H1 (cell line): ENCODE results near the gene IWS1. TPM values are rescaled to one million over a fixed set of nuclear protein-coding genes. Genes with fewer than 3 reads are reported as not detected.

Experiments used
- CTCF ChIA-PET: fragments of 300-600 bp; sonication (Branson Sonifier 250); formaldehyde crosslinking; loops from one replicate; lab custom pipeline; 2021; ENCODE audit not compliant: partially characterized antibody; lab: Charles Lee
- POLR2A ChIA-PET: fragments of 300-600 bp; sonication (Branson Sonifier 250); formaldehyde crosslinking; loops from one replicate; lab custom pipeline; 2021; ENCODE audit warnings: inconsistent platforms; ENCODE audit not compliant: partially characterized antibody; lab: Charles Lee
- DNase-seq, 2 experiments: peaks; one replicate each; pipeline versions ENCODE4 v3.0.0 to v3.0.0-alpha.2; 2010 to 2022; ENCODE audit warnings: low spot score in 2 of 2, low read depth in 1 of 2, mixed read lengths in 1 of 2
- FAIRE-seq: peaks from 2 replicates; lab custom pipeline; 2011; peaks lifted over from hg19 to GRCh38; lab: Jason Lieb, UNC
- H2AFZ ChIP-seq: 2 replicates; pipeline ENCODE4 v1.8.1; 2012; ENCODE audit warnings: low read length, inconsistent platforms
- H2AK5ac ChIP-seq: 2 replicates; pipeline ENCODE4 v1.6.1; 2013; ENCODE audit warnings: low read depth, low read length
- H2BK120ac ChIP-seq: replicated peaks from 2 replicates; pipeline ENCODE3; 2013; ENCODE audit warnings: low read depth, low read length, inconsistent platforms
- H2BK12ac ChIP-seq: 2 replicates; pipeline ENCODE4 v1.6.1; 2013; ENCODE audit warnings: low read depth, low read length
- H2BK15ac ChIP-seq: 2 replicates; pipeline ENCODE4 v1.6.1; 2013; ENCODE audit warnings: low read length
- H2BK20ac ChIP-seq: 2 replicates; pipeline ENCODE4 v1.6.1; 2013; ENCODE audit warnings: low read length
- H2BK5ac ChIP-seq: 2 replicates; pipeline ENCODE4 v1.6.1; 2013; ENCODE audit warnings: low read depth, low read length
- H3K14ac ChIP-seq: 2 replicates; pipeline ENCODE4 v1.6.1; 2013; ENCODE audit warnings: inconsistent platforms; ENCODE audit not compliant: insufficient read length
- H3K18ac ChIP-seq: 2 replicates; pipeline ENCODE4 v1.6.1; 2013; ENCODE audit warnings: low read length; ENCODE audit errors: extremely low read depth
- H3K23ac ChIP-seq: 2 replicates; pipeline ENCODE4 v1.6.1; 2013; ENCODE audit warnings: inconsistent platforms; ENCODE audit not compliant: insufficient read length
- H3K23me2 ChIP-seq: 2 replicates; pipeline ENCODE4 v1.6.1; 2013; ENCODE audit warnings: low read depth, low read length
- H3K27ac ChIP-seq: 2 replicates; pipeline ENCODE4 v1.6.1; 2011; ENCODE audit warnings: low read depth, low read length, inconsistent platforms
- H3K27me3 ChIP-seq, 4 experiments: replicated peaks in 1 of 4; 1 replicate in 1 of 4; 2 replicates in 3 of 4; pipeline versions ENCODE4 v1.6.1 to v1.8.1; 2011 to 2013; ENCODE audit warnings: low read length in 3 of 4, mild to moderate bottlenecking in 3 of 4, inconsistent platforms in 2 of 4, mixed read lengths in 2 of 4, moderate library complexity in 1 of 4; ENCODE audit not compliant: control insufficient read depth in 3 of 4, insufficient read depth in 3 of 4; ENCODE audit errors: extremely low read depth in 1 of 4
- H3K36me3 ChIP-seq, 4 experiments: 2 replicates each; pipeline versions ENCODE4 v1.6.1 to v1.8.1; 2011 to 2013; ENCODE audit warnings: mild to moderate bottlenecking in 4 of 4, low read length in 3 of 4, moderate library complexity in 2 of 4, control low read depth in 1 of 4, inconsistent platforms in 1 of 4; ENCODE audit not compliant: insufficient read depth in 4 of 4, control insufficient read depth in 2 of 4
- H3K4ac ChIP-seq: replicated peaks from 2 replicates; pipeline ENCODE3; 2013; ENCODE audit warnings: low read length, low read depth, mixed read lengths, inconsistent platforms; ENCODE audit not compliant: insufficient read length
- H3K4me1 ChIP-seq, 4 experiments: replicated peaks in 1 of 4; 1 replicate in 1 of 4; 2 replicates in 3 of 4; pipeline versions ENCODE4 v1.6.1 to v1.8.1; 2011 to 2013; ENCODE audit warnings: low read length in 3 of 4, inconsistent platforms in 2 of 4, mixed read lengths in 1 of 4; ENCODE audit not compliant: insufficient read depth in 4 of 4, control insufficient read depth in 3 of 4
- H3K4me2 ChIP-seq, 2 experiments: 2 replicates each; pipeline versions ENCODE4 v1.6.1 to v1.8.1; 2011 to 2013; ENCODE audit warnings: low read depth in 2 of 2, low read length in 2 of 2, control low read depth in 1 of 2, inconsistent platforms in 1 of 2, mild to moderate bottlenecking in 1 of 2; ENCODE audit not compliant: insufficient read depth in 1 of 2
- H3K4me3 ChIP-seq, 4 experiments: fragments of 200-600, 300-600 bp in 1 of 4; sonication (generic), shearing (Covaris generic), sonication (Bioruptor Twin) in 1 of 4; 2 replicates each; pipeline versions ENCODE4 v1.5.1 to v1.8.1; 2011 to 2016; ENCODE audit warnings: low read length in 4 of 4, low read depth in 3 of 4, control low read depth in 2 of 4, inconsistent platforms in 2 of 4, mild to moderate bottlenecking in 2 of 4, mixed read lengths in 1 of 4, moderate library complexity in 1 of 4; ENCODE audit not compliant: insufficient read depth in 2 of 4; ENCODE audit errors: extremely low read depth in 1 of 4
- H3K56ac ChIP-seq: replicated peaks from 2 replicates; pipeline ENCODE3; 2013; ENCODE audit warnings: low read depth, mild to moderate bottlenecking, mixed read lengths, low read length, inconsistent platforms; ENCODE audit not compliant: insufficient read length
- H3K79me1 ChIP-seq: 2 replicates; pipeline ENCODE4 v1.6.1; 2013; ENCODE audit warnings: low read depth, low read length, control low read depth
- H3K79me2 ChIP-seq, 2 experiments: 2 replicates each; pipeline versions ENCODE4 v1.6.1 to v1.8.1; 2012 to 2013; ENCODE audit warnings: low read length in 2 of 2, mild to moderate bottlenecking in 2 of 2, inconsistent platforms in 1 of 2; ENCODE audit not compliant: insufficient read depth in 2 of 2, control insufficient read depth in 1 of 2
- H3K9ac ChIP-seq, 4 experiments: replicated peaks in 1 of 4; 1 replicate in 1 of 4; 2 replicates in 3 of 4; pipeline versions ENCODE4 v1.6.1 to v1.8.1; 2011 to 2013; ENCODE audit warnings: low read depth in 3 of 4, low read length in 3 of 4, control low read depth in 2 of 4, mild to moderate bottlenecking in 2 of 4, moderate library complexity in 2 of 4, inconsistent platforms in 1 of 4; ENCODE audit errors: extremely low read depth in 1 of 4
- H3K9me3 ChIP-seq, 2 experiments: 2 replicates each; pipeline versions ENCODE4 v1.6.1 to v1.8.1; 2012 to 2013; ENCODE audit warnings: mild to moderate bottlenecking in 2 of 2, moderate library complexity in 2 of 2, control low read depth in 1 of 2, inconsistent platforms in 1 of 2, low read depth in 1 of 2, low read length in 1 of 2, mixed read lengths in 1 of 2; ENCODE audit not compliant: insufficient read depth in 2 of 2
- H4K20me1 ChIP-seq, 2 experiments: replicated peaks in 1 of 2; 2 replicates each; pipeline versions ENCODE3 to v1.8.1; 2011 to 2013; ENCODE audit warnings: inconsistent platforms in 2 of 2, low read length in 2 of 2, mild to moderate bottlenecking in 1 of 2; ENCODE audit not compliant: insufficient read depth in 2 of 2, control insufficient read depth in 1 of 2
- H4K5ac ChIP-seq: 2 replicates; pipeline ENCODE4 v1.6.1; 2013; ENCODE audit warnings: low read length, low read depth, mixed read lengths, inconsistent platforms; ENCODE audit not compliant: insufficient read length
- H4K8ac ChIP-seq: 2 replicates; pipeline ENCODE4 v1.8.0; 2013; ENCODE audit warnings: mild to moderate bottlenecking, moderate library complexity, low read length, inconsistent platforms; ENCODE audit not compliant: insufficient read depth; ENCODE audit errors: extremely low read depth
- H4K91ac ChIP-seq: replicated peaks from 2 replicates; pipeline ENCODE3; 2013; ENCODE audit warnings: low read length, mixed read lengths, inconsistent platforms; ENCODE audit not compliant: insufficient read length
- CHD1 ChIP-seq: IDR thresholded peaks from 2 replicates; pipeline ENCODE4 v1.6.1; 2012; ENCODE audit warnings: low read depth, low read length, improper control_type of control experiment
- GABPA ChIP-seq: IDR thresholded peaks from 2 replicates; pipeline ENCODE4 v1.6.1; 2011; ENCODE audit warnings: mild to moderate bottlenecking, low read length, moderate library complexity, borderline replicate concordance; ENCODE audit not compliant: insufficient read depth
- KDM1A ChIP-seq: fragments of 200-600, 300-600 bp; sonication (generic); IDR thresholded peaks from 2 replicates; pipeline ENCODE4 v1.7.1; 2016; ENCODE audit warnings: mild to moderate bottlenecking, low read length, borderline replicate concordance
- TEAD4 ChIP-seq: IDR thresholded peaks from 2 replicates; pipeline ENCODE4 v1.6.1; 2012; ENCODE audit warnings: low read depth, low read length, inconsistent platforms, mixed read lengths
- WGBS, 2 experiments: shearing (Covaris generic) in 1 of 2; methylation state at CpG; one replicate each; pipeline versions ENCODE4 v1.1.6 to v1.1.7; 2013 to 2015; ENCODE audit warnings: low lambda C conversion rate in 2 of 2, mixed read lengths in 2 of 2, inconsistent platforms in 1 of 2, low coverage in 1 of 2, missing lambda C conversion rate in 1 of 2; ENCODE audit not compliant: insufficient replicate concordance in 2 of 2, insufficient coverage in 1 of 2, insufficient read length in 1 of 2; ENCODE audit errors: extremely low coverage in 1 of 2, missing lambda C conversion rate in 1 of 2; 5-methylcytosine and 5-hydroxymethylcytosine counted together
- polyA plus RNA-seq, 7 experiments: library from polyadenylated mRNA; depleted of rRNA in 3 of 7; stranded (reverse) in 5 of 7; unstranded in 2 of 7; fragments of >200 nt in 5 of 7; fragments of 200-250 nt in 2 of 7; gene quantifications; 1 replicate in 5 of 7; 2 replicates in 1 of 7; 4 replicates in 1 of 7; pipeline versions ENCODE4 v1.2.1 to v1.2.3, GENCODE V29; 2011 to 2013; ENCODE audit warnings: missing spikeins in 2 of 7, mixed read lengths in 2 of 7
- total RNA-seq: library from RNA; stranded (reverse); fragmentation: NEBNext Ultra II Directional; extraction: Animal tissue kit (Norgen Biotek cat#: 25700); gene quantifications from 2 replicates; pipeline ENCODE4 v1.2.1, GENCODE V29; 2021

The IWS1 gene
- total and polyA plus RNA-seq, 2 of the 8 experiments (the other 6 are each of a cell fraction or from before 2014, with no cell fraction given) = 18.4 to 64.8 TPM

DNA sequence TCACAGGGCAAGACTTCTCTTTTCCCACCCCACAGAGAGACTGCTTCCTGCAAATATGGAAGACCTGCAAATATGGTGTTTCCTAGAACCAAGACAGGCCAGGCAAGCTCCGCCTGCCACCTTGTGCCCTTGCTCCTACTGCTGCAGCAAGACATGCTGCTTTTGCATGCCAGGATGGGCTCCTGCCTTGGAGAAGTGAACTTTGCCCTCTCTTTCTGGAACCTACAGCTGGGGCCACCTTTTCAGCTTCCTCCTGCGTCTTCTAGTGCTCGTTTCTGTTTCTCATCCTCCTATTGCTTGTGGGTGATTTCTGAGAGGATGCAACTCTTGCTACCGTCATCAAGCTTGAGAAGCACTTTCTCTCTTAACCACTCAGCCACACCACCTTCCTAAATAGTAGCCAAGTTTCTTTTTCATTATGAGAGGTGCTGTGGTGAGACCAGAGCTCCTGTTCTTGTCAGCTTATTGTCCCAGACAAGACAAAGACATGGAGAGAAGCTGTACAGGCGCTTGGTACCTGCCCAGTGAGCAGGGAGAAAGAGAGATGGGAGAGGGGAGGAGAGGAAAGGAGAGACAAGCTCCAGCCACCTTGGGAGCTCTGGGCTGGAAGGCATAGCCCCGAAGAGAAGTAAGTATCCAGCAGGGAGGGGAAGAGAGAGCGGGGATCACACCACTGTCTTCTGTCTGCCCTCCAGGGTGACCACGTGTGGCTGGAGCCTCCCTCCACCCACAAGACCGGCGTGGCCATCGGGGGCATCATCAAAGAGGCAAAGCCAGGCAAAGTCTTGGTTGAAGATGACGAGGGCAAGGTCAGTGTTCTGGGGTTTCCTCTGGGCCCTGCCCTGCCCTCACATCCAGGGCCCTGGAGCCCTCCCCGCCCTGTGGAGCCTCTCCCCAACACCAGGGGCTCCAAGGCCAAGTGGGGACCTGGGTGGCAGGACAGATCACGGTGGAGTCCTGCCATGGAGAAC is 37.5 kb upstream of the IWS1 start:
- whole genome bisulfite sequencing, 2 experiments = 81% methylated on average over 13 of the region's 14 CpGs; no CpG with 5 or more reads in 1 of the 2 experiments
- Histone ChIP-seq H4K20me1 (no peaks in the 10 kb centered on the region), H2BK20ac (no peak overlapping the region), H2BK15ac (no peak overlapping the region), H2BK12ac (no peak overlapping the region), H2BK120ac (no peak overlapping the region), H4K91ac (no peak overlapping the region), H2AFZ (no peak overlapping the region), H3K4ac (no peak overlapping the region), H3K27me3 (no peaks in the 10 kb centered on the region), H3K4me2 (no peak overlapping the region), H3K14ac (no peak overlapping the region), H3K79me2 (no peaks in the 10 kb centered on the region)
- no peak for FAIRE-seq
- TF ChIP-seq KDM1A = no peak
- TF ChIP-seq GABPA = no peak
- TF ChIP-seq TEAD4 = no peak
- no peak for TF ChIP-seq CHD1
- TF ChIP-seq, all 59 proteins: peak for 0
- no peak overlapping the region for H3K4me3 ChIP-seq
- H4K5ac ChIP-seq = no peak overlapping the region
- no peak overlapping the region for H3K9ac ChIP-seq
- no peak overlapping the region for H3K23ac ChIP-seq
- DNase-seq = no peak
- H2AK5ac ChIP-seq = no peak overlapping the region
- CTCF ChIA-PET = interaction anchor here (1.4 to 2.0 kb wide), 2 partner anchors 27 to 132 kb away, joined by 4 to 6 read pairs; no protein-coding TSS in a partner anchor
- no peak overlapping the region for H4K8ac ChIP-seq
- POLR2A ChIA-PET = no interaction called here
- no peak overlapping the region for H2BK5ac ChIP-seq
- H3K23me2 ChIP-seq = no peaks in the 10 kb centered on the region
- H3K27ac ChIP-seq = no peak overlapping the region; the same call in 1 of the 2 replicates
- H3K56ac ChIP-seq = no peak overlapping the region
- H3K36me3 ChIP-seq = no peaks in the 10 kb centered on the region
- peaks cover 0 to 7% (median 6%) of the 10 kb centered on the region in 4 experiments; a peak in 4 of 7 replicates for H3K4me1 ChIP-seq
- H3K18ac ChIP-seq = no peak overlapping the region
- H3K79me1 ChIP-seq = no peaks in the 10 kb centered on the region
- H3K9me3 ChIP-seq = no peaks in the 10 kb centered on the region
